Heart left ventricle (tissue), 13 donors: ENCODE results near the gene CUEDC2.

Source experiments
- POLR2A ChIP-seq, 2 donors: fragments of 450-650 bp; IDR thresholded peaks; one replicate each; pipeline ENCODE4 v1.6.1; 2017; ENCODE audit warnings: antibody characterized with exemption in 2 of 2, mild to moderate bottlenecking in 2 of 2, moderate library complexity in 2 of 2
- TF ChIP-seq, protein P1 (sequence below), 12 donors: fragments of 200-600 bp; sonication (generic) in 4 of 12; IDR thresholded peaks; one replicate each; pipeline versions ENCODE4 v1.5.0 to v1.8.0; 2018 to 2022; ENCODE audit warnings: antibody characterized with exemption in 12 of 12, mild to moderate bottlenecking in 5 of 12
- donor health status: ischemic (EF 13 %, LVEDD 7.1; RV severe dilation, severe dysfunction).
- donor health status: DM: no; HTN: yes; CAD: no.
- donor health status: DM: no; HTN: no; CAD: no.
- donor health status: ischemic (EF 25% LVEDD 6.9; RV normal size, moderate dysfunction).
- donor health status: ischemic (EF 25% LVEDD 5.7; RV mildly dilated, moderate dysfunction).
- donor health status: ischemic (EF 35%, LVEDD 5.7; RV mildly dilated, moderate dysfunction).
- donor health status: nonischemic (EF 11% LVEDD 7.7; RV severe dilation, severe dysfunction).
- donor health status: DM: yes; HTN: yes; CAD: no.
- donor health status: PGD.
- donor health status: ischemic (EF 29% LVEDD 5.4; RV normal size, mild dysfunction).
- donor health status: nonischemic (EF 23%, LVEDD 6.1; RV moderate dilation, normal function).

- TF ChIP-seq, protein P1, sequence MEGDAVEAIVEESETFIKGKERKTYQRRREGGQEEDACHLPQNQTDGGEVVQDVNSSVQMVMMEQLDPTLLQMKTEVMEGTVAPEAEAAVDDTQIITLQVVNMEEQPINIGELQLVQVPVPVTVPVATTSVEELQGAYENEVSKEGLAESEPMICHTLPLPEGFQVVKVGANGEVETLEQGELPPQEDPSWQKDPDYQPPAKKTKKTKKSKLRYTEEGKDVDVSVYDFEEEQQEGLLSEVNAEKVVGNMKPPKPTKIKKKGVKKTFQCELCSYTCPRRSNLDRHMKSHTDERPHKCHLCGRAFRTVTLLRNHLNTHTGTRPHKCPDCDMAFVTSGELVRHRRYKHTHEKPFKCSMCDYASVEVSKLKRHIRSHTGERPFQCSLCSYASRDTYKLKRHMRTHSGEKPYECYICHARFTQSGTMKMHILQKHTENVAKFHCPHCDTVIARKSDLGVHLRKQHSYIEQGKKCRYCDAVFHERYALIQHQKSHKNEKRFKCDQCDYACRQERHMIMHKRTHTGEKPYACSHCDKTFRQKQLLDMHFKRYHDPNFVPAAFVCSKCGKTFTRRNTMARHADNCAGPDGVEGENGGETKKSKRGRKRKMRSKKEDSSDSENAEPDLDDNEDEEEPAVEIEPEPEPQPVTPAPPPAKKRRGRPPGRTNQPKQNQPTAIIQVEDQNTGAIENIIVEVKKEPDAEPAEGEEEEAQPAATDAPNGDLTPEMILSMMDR (IDR thresholded peaks at IDR 0.05) = no peak
- TF ChIP-seq POLR2A (IDR thresholded peaks at IDR 0.05) = no peak
Measured at GRCh38 chr10:102401342-102401654, 31.1 kb downstream of the CUEDC2 start.
